ENCODE data around the gene RASA3.

RASA3 gene

DNA sequence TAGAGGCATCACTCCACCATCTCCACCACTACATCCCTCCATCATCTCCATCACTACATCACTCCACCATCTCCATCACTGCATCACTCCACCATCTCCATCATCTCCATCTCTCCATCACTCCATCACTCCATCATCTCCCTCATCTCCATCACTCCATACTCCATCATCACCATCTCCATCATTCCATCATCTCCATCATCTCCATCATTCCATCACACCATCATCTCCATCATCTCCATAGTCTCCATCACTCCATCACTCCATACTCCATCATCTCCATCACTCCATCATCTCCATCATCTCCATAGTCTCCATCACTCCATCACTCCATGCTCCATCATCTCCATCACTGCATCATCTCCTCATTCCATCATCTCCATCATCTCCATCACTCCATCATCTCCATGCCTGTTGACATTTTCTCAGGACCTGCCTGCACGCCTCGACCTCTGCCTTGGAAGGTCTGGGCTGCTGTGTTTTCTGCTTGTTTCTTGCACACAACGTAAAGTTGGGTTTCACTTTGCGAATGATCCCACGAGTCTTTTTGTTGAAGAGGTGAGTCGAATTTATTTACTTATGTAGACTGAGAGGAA is 21.2 kb upstream of the RASA3 start:
- DNase-seq = no peak
- Histone ChIP-seq H3K9ac (ENCODE audit: low read depth, low read length) (peak overlapping the region; percentile 53), H3K4me2 (ENCODE audit: insufficient read depth, low read length) (peak overlapping the region; percentile 65), H2AFZ (ENCODE audit: low read depth, low read length) (peak overlapping the region; percentile 75; the same call in 1 of the 2 replicates), H3K4me1 (ENCODE audit: insufficient read depth, low read length) (peaks cover 35% of the 10 kb centered on the region), H4K20me1 (ENCODE audit: insufficient read depth, low read length) (no peaks in the 10 kb centered on the region), H3K9me3 (ENCODE audit: insufficient read depth, low read length, severe bottlenecking) (no peaks in the 10 kb centered on the region), H3K36me3 (ENCODE audit: insufficient read depth, low read length) (no peaks in the 10 kb centered on the region), H3K27ac (ENCODE audit: low read length) (peak overlapping the region; percentile 86), H3K4me3 (ENCODE audit: low read depth in 1 of 2, low read length in 2 of 2) (peak overlapping the region in 1 of 2 experiments; percentile 50; a peak in 2 of 4 replicates), H3K79me2 (ENCODE audit: insufficient read depth, low read length) (no peaks in the 10 kb centered on the region), H3K27me3 (ENCODE audit: insufficient read depth, low read length, poor library complexity) (no peaks in the 10 kb centered on the region)
- no peak for TF ChIP-seq EZH2 (IDR thresholded peaks at IDR 0.05; ENCODE audit: borderline replicate concordance, low read depth, low read length, severe bottlenecking)
- TF ChIP-seq, protein P1, sequence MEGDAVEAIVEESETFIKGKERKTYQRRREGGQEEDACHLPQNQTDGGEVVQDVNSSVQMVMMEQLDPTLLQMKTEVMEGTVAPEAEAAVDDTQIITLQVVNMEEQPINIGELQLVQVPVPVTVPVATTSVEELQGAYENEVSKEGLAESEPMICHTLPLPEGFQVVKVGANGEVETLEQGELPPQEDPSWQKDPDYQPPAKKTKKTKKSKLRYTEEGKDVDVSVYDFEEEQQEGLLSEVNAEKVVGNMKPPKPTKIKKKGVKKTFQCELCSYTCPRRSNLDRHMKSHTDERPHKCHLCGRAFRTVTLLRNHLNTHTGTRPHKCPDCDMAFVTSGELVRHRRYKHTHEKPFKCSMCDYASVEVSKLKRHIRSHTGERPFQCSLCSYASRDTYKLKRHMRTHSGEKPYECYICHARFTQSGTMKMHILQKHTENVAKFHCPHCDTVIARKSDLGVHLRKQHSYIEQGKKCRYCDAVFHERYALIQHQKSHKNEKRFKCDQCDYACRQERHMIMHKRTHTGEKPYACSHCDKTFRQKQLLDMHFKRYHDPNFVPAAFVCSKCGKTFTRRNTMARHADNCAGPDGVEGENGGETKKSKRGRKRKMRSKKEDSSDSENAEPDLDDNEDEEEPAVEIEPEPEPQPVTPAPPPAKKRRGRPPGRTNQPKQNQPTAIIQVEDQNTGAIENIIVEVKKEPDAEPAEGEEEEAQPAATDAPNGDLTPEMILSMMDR (IDR thresholded peaks at IDR 0.05; ENCODE audit: borderline replicate concordance, extremely low read depth, low read length, poor library complexity, severe bottlenecking) = no peak
- no peak for ATAC-seq (ENCODE audit: insufficient read depth, low read depth)

DNA sequence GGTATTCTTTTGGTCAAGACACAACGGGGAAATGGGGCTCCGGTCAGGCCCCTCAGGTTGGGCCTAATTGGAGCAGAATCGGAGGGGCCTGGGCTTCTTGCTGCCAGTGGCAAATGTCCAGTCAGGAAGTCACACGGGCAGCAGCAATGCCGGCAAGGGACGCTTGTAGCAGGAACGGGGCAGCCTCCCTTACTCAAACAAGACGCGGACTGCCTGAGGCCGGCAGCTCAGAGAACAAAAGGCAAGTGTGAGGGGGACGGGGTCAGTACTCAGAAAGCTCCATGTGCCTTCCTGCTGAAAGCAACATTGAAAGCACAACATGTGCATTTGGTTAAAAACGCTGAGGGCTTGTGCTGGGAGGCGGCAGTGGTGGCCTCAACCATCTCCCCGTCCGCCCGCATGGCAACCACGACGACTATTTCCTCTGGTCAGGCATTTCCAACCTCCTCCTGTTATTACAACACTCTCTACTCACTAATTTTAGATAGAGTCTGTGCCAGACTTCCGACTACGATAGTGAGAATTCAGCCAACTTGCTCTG is 20.5 kb upstream of the RASA3 start:
- no peaks in the 10 kb centered on the region for H3K79me2 ChIP-seq (ENCODE audit: insufficient read depth, low read length)
- no peaks in the 10 kb centered on the region for H4K20me1 ChIP-seq (ENCODE audit: insufficient read depth, low read length)
- TF ChIP-seq EZH2 (IDR thresholded peaks at IDR 0.05; ENCODE audit: borderline replicate concordance, low read depth, low read length, severe bottlenecking) = no peak
- TF ChIP-seq, protein P1 (IDR thresholded peaks at IDR 0.05; ENCODE audit: borderline replicate concordance, extremely low read depth, low read length, poor library complexity, severe bottlenecking) = no peak
- H2AFZ ChIP-seq (ENCODE audit: low read depth, low read length) = no peak overlapping the region
- no peak for DNase-seq
- no peak for ATAC-seq (ENCODE audit: insufficient read depth, low read depth)
- H3K9me3 ChIP-seq (ENCODE audit: insufficient read depth, low read length, severe bottlenecking) = no peaks in the 10 kb centered on the region
- no peak overlapping the region for H3K9ac ChIP-seq (ENCODE audit: low read depth, low read length)
- H3K4me2 ChIP-seq (ENCODE audit: insufficient read depth, low read length) = no peak overlapping the region
- H3K27ac ChIP-seq (ENCODE audit: low read length) = no peak overlapping the region
- H3K4me3 ChIP-seq (ENCODE audit: low read depth in 1 of 2, low read length in 2 of 2) = no peak overlapping the region
- no peaks in the 10 kb centered on the region for H3K27me3 ChIP-seq (ENCODE audit: insufficient read depth, low read length, poor library complexity)
- no peaks in the 10 kb centered on the region for H3K36me3 ChIP-seq (ENCODE audit: insufficient read depth, low read length)
- peaks cover 42% of the 10 kb centered on the region for H3K4me1 ChIP-seq (ENCODE audit: insufficient read depth, low read length)

DNA sequence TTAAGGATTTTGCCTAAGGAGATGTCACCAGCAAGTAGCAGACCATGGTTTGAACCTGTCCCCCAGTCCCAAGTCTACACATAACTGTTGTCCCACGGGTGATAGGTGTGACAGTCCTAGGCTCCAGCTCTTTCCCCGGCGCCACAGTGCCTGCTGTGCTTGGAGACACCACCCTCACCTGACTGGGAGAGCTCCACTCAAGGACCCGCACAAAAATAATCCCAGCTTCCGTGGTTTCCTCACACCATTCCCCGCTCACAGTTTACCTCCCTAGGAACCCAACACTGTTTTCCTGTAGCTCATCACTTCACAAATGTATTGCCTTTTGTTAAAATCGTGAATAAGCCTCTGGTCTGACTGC is 19.8 kb upstream of the RASA3 start:
- TF ChIP-seq, protein P1 (IDR thresholded peaks at IDR 0.05; ENCODE audit: borderline replicate concordance, extremely low read depth, low read length, poor library complexity, severe bottlenecking) = no peak
- no peak for TF ChIP-seq EZH2 (IDR thresholded peaks at IDR 0.05; ENCODE audit: borderline replicate concordance, low read depth, low read length, severe bottlenecking)

More for the DNA sequence above, 19.8 kb upstream of the RASA3 start:
- Histone ChIP-seq H3K27ac (ENCODE audit: low read length) (no peak overlapping the region), H2AFZ (ENCODE audit: low read depth, low read length) (no peak overlapping the region), H3K4me1 (ENCODE audit: insufficient read depth, low read length) (peaks cover 45% of the 10 kb centered on the region), H3K36me3 (ENCODE audit: insufficient read depth, low read length) (no peaks in the 10 kb centered on the region), H4K20me1 (ENCODE audit: insufficient read depth, low read length) (no peaks in the 10 kb centered on the region), H3K4me2 (ENCODE audit: insufficient read depth, low read length) (no peak overlapping the region), H3K27me3 (ENCODE audit: insufficient read depth, low read length, poor library complexity) (no peaks in the 10 kb centered on the region), H3K9ac (ENCODE audit: low read depth, low read length) (no peak overlapping the region), H3K4me3 (ENCODE audit: low read depth in 1 of 2, low read length in 2 of 2) (no peak overlapping the region), H3K79me2 (ENCODE audit: insufficient read depth, low read length) (no peaks in the 10 kb centered on the region), H3K9me3 (ENCODE audit: insufficient read depth, low read length, severe bottlenecking) (no peaks in the 10 kb centered on the region)
- no peak for DNase-seq
- ATAC-seq (ENCODE audit: insufficient read depth, low read depth) = no peak

All from DND-41 (cell line).